Activated T-helper 17 cell treated with anti-CD3 and anti-CD28 coated beads, Interleukin-2, amount 50 U/mL, for 72 hours (primary cell): ENCODE measurements around the gene TEX14. TPM values are rescaled to one million over a fixed set of nuclear protein-coding genes. Genes with fewer than 3 reads are reported as not detected.
"Not testable (repeated sequence)": the region's sequence is repeated elsewhere in the genome, so short reads cannot be mapped to it uniquely, and the experiment has no call there.

Source experiments
- ATAC-seq: fragments of 150-1000 bp; cut with Tn5 transposase; replicated peaks from 2 replicates; pipeline ENCODE4 v1.10.0; 2021; ENCODE audit warnings: mild to moderate bottlenecking, moderate library complexity
- H3K27ac Mint-ChIP-seq: one replicate; pipeline ENCODE4 v1.8.0; 2022; ENCODE audit warnings: mixed read lengths
- H3K27me3 Mint-ChIP-seq: one replicate; pipeline ENCODE4 v1.8.0; 2022; ENCODE audit warnings: mixed read lengths
- H3K36me3 Mint-ChIP-seq: one replicate; pipeline ENCODE4 v1.8.0; 2022; ENCODE audit warnings: low read depth, mild to moderate bottlenecking, mixed read lengths
- H3K4me1 Mint-ChIP-seq: one replicate; pipeline ENCODE4 v1.8.0; 2022; ENCODE audit warnings: mixed read lengths
- H3K4me3 Mint-ChIP-seq: one replicate; pipeline ENCODE4 v1.8.0; 2022; ENCODE audit warnings: mild to moderate bottlenecking, mixed read lengths
- H3K9me3 Mint-ChIP-seq: one replicate; pipeline ENCODE4 v1.8.0; 2022; ENCODE audit warnings: mixed read lengths
- total RNA-seq, 2 donors: library from RNA; stranded (reverse); gene quantifications; one replicate each; pipeline ENCODE4 v1.2.3, GENCODE V29; 2022

TEX14 gene
- total RNA-seq, 2 donors from 2014 or later: 0.30 to 0.32 TPM

- Mint-ChIP-seq H3K27me3 (peaks cover 3% of the 10 kb centered on the region), H3K36me3 (no peaks in the 10 kb centered on the region), H3K4me1 (no peaks in the 10 kb centered on the region), H3K9me3 (no peaks in the 10 kb centered on the region), H3K4me3 (no peak overlapping the region), H3K27ac (no peak overlapping the region)
- ATAC-seq: no peak
These were observed 14.5 kb downstream of the TEX14 start for GRCh38 chr17:58677194-58677880.

DNA sequence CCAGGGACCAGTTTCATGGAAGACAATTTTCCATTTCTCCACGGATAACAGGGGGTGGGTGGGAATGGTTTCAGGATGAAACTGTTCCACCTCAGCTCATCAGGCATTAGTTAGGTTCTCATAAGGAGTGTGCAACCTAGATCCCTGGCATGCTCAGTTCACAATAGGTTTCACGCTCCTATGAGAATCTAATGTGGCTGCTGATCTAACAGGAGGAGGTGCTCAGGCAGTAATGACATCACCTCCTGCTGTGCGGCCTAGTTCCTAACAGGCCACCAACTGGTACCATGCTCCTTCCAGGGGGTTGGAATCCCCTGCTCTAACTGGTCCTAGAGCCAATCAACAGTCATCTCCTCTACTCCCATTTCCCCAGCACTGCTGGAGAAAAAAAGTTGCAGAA, 19.9 kb downstream of the TEX14 start:
- H3K9me3 Mint-ChIP-seq: no peaks in the 10 kb centered on the region
- H3K27me3 Mint-ChIP-seq: peaks cover 4% of the 10 kb centered on the region
- no peak for ATAC-seq
- H3K4me3 Mint-ChIP-seq: no peak overlapping the region
- no peaks in the 10 kb centered on the region for H3K36me3 Mint-ChIP-seq
- H3K4me1 Mint-ChIP-seq: peaks cover 2% of the 10 kb centered on the region
- no peak overlapping the region for H3K27ac Mint-ChIP-seq

DNA sequence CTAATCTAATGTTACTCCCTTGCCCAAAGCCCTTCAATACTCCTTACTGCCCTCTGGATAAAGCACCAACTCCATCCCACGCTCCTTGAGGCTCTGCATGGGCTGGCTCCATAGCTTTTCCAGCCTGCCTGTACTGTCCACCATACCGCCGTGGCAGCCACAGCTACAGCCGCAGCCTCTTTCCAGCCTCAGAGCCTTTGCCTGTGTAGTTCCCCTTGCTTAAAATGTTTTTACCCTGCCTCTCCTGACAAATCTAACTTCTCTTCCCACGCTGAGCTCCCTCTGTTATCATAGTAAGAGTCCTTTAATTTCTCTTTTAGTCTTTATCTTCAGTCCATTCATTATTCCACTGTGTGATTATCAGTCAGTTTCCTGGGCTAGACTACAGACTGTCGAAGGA, 22.0 kb downstream of the TEX14 start:
- Mint-ChIP-seq H3K36me3 (no peaks in the 10 kb centered on the region), H3K27ac (no peak overlapping the region), H3K27me3 (peaks cover 8% of the 10 kb centered on the region), H3K4me1 (peaks cover 10% of the 10 kb centered on the region), H3K4me3 (no peak overlapping the region), H3K9me3 (no peaks in the 10 kb centered on the region)
- no peak for ATAC-seq

DNA sequence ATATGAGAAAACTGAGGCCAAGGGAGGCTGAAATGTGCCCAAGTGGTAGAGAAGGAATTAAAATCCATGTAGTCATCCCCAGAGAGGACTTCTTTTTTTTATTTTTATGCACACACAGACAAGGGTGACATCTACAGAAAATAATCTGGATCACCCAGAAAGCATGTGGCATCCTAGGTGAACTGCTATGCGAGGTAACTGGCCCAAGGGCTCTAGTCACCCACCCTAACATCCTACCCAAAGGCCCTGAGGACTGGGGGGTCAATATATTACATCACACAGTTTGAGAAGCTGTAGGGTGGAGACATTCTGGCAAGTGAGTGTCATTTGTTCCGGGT, 23.3 kb downstream of the TEX14 start:
- H3K4me3 Mint-ChIP-seq: no peak overlapping the region
- no peak for ATAC-seq
- no peaks in the 10 kb centered on the region for H3K9me3 Mint-ChIP-seq
- H3K36me3 Mint-ChIP-seq: no peaks in the 10 kb centered on the region
- peaks cover 8% of the 10 kb centered on the region for H3K27me3 Mint-ChIP-seq
- no peak overlapping the region for H3K27ac Mint-ChIP-seq
- peaks cover 10% of the 10 kb centered on the region for H3K4me1 Mint-ChIP-seq

- no peak for ATAC-seq
- H3K27ac Mint-ChIP-seq: no peak overlapping the region
- peaks cover 8% of the 10 kb centered on the region for H3K27me3 Mint-ChIP-seq
- no peaks in the 10 kb centered on the region for H3K36me3 Mint-ChIP-seq
- no peaks in the 10 kb centered on the region for H3K9me3 Mint-ChIP-seq
- H3K4me1 Mint-ChIP-seq: peaks cover 10% of the 10 kb centered on the region
- H3K4me3 Mint-ChIP-seq: no peak overlapping the region
These were observed 23.8 kb downstream of the TEX14 start for GRCh38 chr17:58667934-58668597.

GRCh38 chr17:58666858-58667267, 25.0 kb downstream of the TEX14 start:
- Mint-ChIP-seq H3K27ac (peak overlapping the region; percentile 71), H3K9me3 (no peaks in the 10 kb centered on the region), H3K36me3 (no peaks in the 10 kb centered on the region), H3K27me3 (peaks cover 8% of the 10 kb centered on the region), H3K4me1 (peaks cover 10% of the 10 kb centered on the region), H3K4me3 (peak overlapping the region; percentile 75)
- peak; percentile 74 for ATAC-seq

DNA sequence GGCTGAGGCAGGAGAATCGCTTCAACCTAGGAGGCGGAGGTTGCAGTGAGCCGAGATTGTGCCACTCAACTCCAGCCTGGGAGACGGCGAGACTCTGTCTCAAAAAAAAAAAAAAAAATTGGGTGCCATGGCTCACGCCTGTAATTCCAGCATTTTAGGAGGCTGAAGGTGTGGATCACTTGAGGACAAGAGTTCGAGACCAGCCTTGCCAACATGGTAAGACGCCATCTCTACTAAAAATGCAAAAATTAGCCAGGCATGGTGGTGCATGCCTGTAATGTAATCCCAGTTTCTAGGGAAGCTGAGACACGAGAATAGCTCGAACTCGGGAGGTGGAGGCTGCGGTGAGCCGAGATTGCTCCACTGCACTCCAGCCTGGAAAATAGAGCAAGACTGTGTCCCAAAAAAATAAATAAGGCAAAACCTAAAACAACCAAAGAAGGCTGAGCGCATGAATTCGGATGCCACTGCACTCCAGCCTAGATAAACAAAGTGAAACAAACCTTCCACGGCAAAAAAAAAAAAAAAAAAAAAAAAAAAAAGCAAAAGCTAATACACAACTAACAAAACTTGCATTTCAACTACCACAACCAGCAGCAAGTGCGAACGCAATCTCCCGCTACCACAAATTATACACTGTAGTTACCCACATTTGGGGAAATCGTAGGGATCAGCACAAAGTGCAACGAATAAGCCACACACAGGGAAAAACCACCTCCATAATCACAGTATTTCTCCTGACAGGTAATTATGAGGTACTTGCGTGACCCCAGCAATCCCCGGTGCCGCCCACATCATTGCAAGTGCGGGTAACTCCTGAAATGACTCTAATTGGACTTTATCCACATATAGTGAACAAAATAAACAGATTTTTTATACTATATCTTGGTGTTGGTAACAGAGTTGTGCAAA, 25.6 kb downstream of the TEX14 start:
- peak; percentile 28 for ATAC-seq
- H3K27me3 Mint-ChIP-seq: peaks cover 8% of the 10 kb centered on the region
- H3K9me3 Mint-ChIP-seq: no peaks in the 10 kb centered on the region

DNA sequence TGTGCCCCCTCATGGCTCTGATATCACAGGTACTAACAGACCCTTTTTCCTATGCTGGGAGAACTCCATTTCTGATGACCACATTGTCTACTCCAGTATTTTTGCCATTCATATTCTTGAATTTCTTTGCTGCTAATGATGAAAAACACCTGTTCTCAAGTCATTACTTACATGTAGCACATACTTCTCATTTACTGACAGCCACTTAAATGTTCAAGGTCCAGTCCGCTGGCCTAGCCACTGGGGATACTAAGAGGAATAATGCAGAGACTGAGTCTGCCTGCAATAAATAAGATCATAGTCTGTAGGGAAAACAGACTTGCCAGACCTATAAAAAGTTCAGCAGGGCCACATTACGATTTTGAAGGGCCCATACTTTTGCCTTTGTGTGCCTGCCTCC, 27.5 kb downstream of the TEX14 start:
- Mint-ChIP-seq H3K36me3 (peaks cover 3% of the 10 kb centered on the region), H3K27me3 (peaks cover 8% of the 10 kb centered on the region), H3K4me1 (peaks cover 11% of the 10 kb centered on the region), H3K4me3 (no peak overlapping the region), H3K9me3 (no peaks in the 10 kb centered on the region), H3K27ac (no peak overlapping the region)
- no peak for ATAC-seq

More for the DNA sequence above, 25.6 kb downstream of the TEX14 start:
- Mint-ChIP-seq H3K4me1 (peaks cover 10% of the 10 kb centered on the region), H3K27ac (peak overlapping the region; percentile 71), H3K4me3 (peak overlapping the region; percentile 75), H3K36me3 (no peaks in the 10 kb centered on the region)

DNA sequence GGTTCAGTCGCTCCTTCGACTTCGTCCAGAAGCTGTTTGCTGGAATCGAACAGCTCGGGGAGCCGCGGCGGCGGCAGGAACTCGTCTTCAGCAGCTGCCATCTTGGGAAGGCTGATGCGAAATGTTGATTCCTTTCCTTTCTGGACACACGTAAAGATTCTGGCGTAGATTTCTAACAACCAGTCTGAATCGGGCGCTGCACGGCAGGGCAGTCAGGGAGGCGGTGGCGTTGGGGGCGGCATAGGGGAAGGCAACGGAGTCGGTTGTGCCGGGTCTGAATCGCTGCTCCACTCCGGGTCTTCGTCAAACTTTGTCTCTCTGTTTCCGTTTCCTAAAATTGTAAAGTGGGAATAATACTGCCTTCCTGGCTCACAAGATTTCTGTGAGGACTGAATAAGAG, 30.3 kb downstream of the TEX14 start:
- H3K27ac Mint-ChIP-seq: no peak overlapping the region
- no peak for ATAC-seq
- peaks cover 3% of the 10 kb centered on the region for H3K27me3 Mint-ChIP-seq
- peaks cover 17% of the 10 kb centered on the region for H3K4me1 Mint-ChIP-seq
- no peak overlapping the region for H3K4me3 Mint-ChIP-seq
- peaks cover 11% of the 10 kb centered on the region for H3K36me3 Mint-ChIP-seq
- no peaks in the 10 kb centered on the region for H3K9me3 Mint-ChIP-seq

DNA sequence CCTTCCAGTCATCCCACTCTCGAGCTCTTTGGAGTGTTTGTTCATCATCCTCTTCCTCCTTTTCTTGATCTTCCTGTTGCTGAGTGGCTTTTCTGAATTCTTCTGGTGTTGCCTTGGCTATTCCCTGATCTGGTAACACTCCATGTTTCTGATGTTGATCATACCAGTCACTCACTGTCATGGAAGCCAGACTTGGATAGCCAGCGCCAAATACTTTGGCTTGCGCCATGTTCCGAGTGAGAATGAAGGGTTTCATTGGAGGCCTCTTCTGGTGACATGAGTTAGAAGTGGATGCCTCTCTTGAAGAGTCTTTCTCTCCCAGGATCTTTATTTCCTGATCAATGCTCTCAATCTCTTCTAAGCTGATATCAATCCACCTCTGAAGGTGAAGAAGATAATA, 31.2 kb downstream of the TEX14 start:
- Mint-ChIP-seq H3K36me3 (peaks cover 11% of the 10 kb centered on the region), H3K27ac (peak overlapping the region; percentile 20), H3K9me3 (no peaks in the 10 kb centered on the region), H3K4me1 (peaks cover 14% of the 10 kb centered on the region), H3K27me3 (no peaks in the 10 kb centered on the region), H3K4me3 (peak overlapping the region; percentile 39)
- no peak for ATAC-seq

DNA sequence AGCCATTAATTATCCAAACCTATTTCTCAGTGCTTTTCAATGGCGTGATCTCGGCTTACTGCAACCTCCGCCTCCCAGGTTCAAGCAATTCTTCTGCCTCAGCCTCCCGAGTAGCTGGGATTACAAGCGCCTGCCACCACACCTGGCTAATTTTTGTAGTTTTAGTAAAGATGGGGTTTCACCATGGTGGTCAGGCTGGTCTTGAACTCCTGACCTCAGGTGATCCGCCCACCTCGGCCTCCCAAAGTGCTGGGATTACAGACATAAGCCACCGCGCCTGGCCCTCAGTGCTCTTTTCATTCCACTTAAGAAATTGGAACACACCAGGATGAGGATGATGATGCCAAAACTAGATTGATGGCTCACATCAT, 32.1 kb downstream of the TEX14 start:
- Mint-ChIP-seq H3K27ac (peak overlapping the region; percentile 99), H3K4me1 (peaks cover 14% of the 10 kb centered on the region), H3K36me3 (peaks cover 11% of the 10 kb centered on the region), H3K4me3 (peak overlapping the region; percentile 75)
- H3K9me3 Mint-ChIP-seq, ATAC-seq, H3K27me3 Mint-ChIP-seq: not testable (repeated sequence)

DNA sequence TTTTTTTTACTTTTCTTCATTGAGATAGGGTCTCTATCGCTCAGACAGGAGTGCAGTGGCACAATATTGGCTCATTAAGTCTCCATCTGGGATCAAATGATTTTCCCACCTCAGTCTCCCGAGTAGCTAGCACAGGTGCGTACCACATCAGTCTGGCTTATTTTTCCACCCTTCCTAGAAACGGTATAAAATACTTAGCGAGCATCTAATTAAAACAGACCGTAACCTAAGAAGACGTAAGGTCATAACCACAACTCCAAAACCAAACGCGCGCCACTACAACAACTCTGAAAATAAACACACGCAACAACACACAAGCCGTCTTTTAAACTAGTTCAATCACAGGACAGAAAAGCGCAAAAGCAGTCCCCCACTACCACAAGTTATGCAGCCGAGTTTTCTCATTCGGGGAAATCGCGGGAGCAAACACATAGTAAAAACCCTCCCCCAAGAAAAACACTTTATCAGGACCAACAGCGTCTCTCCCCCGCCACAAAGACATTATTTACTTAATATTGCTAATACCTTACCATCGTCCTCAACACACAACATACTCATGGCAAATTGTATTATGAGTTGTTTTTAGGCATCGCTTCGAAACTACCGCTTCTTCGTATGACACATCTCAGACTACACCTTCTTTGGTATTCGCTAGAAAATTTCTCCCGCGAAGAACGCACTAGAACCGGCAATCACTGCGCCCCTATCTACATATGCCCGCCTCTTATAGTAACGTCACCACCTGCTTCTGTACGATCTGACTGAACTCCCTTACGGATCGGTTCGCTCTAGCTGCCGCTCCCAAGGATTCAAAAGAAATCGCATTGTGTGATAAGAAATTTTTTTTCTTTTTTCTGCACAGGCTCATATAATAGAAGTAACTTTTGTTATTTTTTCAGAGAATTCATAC, 32.8 kb downstream of the TEX14 start:
- no peaks in the 10 kb centered on the region for H3K9me3 Mint-ChIP-seq
- peak overlapping the region; percentile 75 for H3K4me3 Mint-ChIP-seq
- H3K36me3 Mint-ChIP-seq: peaks cover 11% of the 10 kb centered on the region
- peaks cover 14% of the 10 kb centered on the region for H3K4me1 Mint-ChIP-seq
- ATAC-seq: peak; percentile 89
- H3K27me3 Mint-ChIP-seq: no peaks in the 10 kb centered on the region
- peak overlapping the region; percentile 99 for H3K27ac Mint-ChIP-seq

GRCh38 chr17:58657962-58658803, 33.7 kb downstream of the TEX14 start:
- peaks cover 11% of the 10 kb centered on the region for H3K36me3 Mint-ChIP-seq
- peak overlapping the region; percentile 75 for H3K4me3 Mint-ChIP-seq
- H3K9me3 Mint-ChIP-seq, H3K27me3 Mint-ChIP-seq: not testable (repeated sequence)
- peak overlapping the region; percentile 99 for H3K27ac Mint-ChIP-seq
- H3K4me1 Mint-ChIP-seq: peaks cover 14% of the 10 kb centered on the region
- ATAC-seq: peak; percentile 10
